Coronary artery (tissue), 2 donors: ENCODE results near the gene ABI3BP.

Experiments used
- DNase-seq: peaks from one replicate; pipeline ENCODE4 v3.0.0-alpha.2; 2017; ENCODE audit warnings: low spot score
- H3K27ac ChIP-seq, 2 donors: fragments of 200-600 bp; sonication (generic); one replicate each; pipeline ENCODE4 v1.5.1; 2016 to 2019
- H3K4me3 ChIP-seq: fragments of 200-600 bp; sonication (generic); 2 replicates; pipeline ENCODE4 v1.5.1; 2016; ENCODE audit warnings: mild to moderate bottlenecking, moderate library complexity
- TF ChIP-seq, protein P1 (sequence below): fragments of 200-600 bp; sonication (generic); IDR thresholded peaks from one replicate; pipeline ENCODE4 v1.5.1; 2019; ENCODE audit warnings: antibody characterized with exemption

The ABI3BP gene

GRCh38 chr3:100893108-100893507, 100.1 kb downstream of the ABI3BP start:
- Histone ChIP-seq H3K4me3 (no peak overlapping the region), H3K27ac (no peak overlapping the region)
- DNase-seq, result no peak
- TF ChIP-seq, protein P1, sequence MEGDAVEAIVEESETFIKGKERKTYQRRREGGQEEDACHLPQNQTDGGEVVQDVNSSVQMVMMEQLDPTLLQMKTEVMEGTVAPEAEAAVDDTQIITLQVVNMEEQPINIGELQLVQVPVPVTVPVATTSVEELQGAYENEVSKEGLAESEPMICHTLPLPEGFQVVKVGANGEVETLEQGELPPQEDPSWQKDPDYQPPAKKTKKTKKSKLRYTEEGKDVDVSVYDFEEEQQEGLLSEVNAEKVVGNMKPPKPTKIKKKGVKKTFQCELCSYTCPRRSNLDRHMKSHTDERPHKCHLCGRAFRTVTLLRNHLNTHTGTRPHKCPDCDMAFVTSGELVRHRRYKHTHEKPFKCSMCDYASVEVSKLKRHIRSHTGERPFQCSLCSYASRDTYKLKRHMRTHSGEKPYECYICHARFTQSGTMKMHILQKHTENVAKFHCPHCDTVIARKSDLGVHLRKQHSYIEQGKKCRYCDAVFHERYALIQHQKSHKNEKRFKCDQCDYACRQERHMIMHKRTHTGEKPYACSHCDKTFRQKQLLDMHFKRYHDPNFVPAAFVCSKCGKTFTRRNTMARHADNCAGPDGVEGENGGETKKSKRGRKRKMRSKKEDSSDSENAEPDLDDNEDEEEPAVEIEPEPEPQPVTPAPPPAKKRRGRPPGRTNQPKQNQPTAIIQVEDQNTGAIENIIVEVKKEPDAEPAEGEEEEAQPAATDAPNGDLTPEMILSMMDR, result no peak

DNA sequence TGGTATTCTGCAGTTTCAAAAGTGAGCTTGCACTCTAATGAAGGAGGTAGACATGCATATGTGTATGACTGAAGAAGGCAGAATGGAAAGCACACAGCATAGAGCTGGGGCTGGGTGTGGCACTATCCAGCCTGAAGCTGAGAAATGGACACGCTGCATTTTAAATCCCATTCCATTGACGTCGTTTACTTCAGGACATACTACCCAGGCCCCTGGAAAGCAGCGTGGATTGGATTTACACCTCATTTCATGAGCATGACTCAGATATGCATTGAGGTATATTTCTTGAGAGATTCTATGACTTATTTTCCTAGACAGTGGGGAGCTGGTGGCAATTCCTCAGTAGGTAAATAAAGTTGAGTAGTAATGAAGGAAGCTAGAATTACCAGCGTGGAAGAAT, 101.4 kb downstream of the ABI3BP start:
- DNase-seq, result no peak
- H3K27ac ChIP-seq, result no peak overlapping the region
- no peak overlapping the region for H3K4me3 ChIP-seq
- TF ChIP-seq, protein P1, result no peak

DNA sequence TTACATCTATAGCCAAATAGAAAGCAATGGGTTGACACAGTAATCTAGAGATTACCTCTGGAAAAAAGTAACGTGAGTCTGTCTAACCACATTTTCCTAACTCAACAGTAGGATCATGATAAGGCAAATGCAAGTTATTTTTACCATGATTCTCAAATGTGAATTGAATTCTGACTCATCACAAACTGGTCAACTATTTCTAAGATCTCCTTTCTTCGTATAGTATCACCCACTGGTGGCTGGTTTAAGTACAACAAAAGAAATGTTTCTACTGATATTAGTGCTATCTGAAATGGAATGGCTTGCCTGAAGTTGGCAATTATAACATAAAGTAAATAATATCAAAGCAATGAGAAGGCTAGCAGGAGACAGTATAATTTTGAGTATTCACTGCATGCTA, 102.2 kb downstream of the ABI3BP start:
- TF ChIP-seq, protein P1, result no peak
- no peak for DNase-seq
- Histone ChIP-seq H3K27ac (no peak overlapping the region), H3K4me3 (no peak overlapping the region)

DNA sequence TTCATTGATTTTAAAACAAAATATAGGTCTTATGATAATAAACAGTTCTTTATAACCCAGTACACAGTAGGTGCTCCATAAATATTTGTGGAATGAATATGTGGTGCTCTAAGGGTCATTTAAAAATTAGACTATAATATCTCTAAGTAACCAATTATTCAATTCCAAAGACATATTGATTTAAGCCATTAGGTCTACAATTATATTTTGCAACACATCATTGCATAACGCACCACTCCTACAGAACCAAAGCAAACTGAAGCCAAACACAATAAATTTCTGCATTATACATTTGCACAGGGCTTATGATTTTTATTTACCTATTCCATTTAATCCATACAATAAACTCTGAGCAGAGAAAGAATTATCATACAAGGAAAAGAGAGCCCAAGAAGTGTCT, 104.3 kb downstream of the ABI3BP start:
- Histone ChIP-seq H3K27ac (no peak overlapping the region), H3K4me3 (no peak overlapping the region)
- TF ChIP-seq, protein P1, result no peak
- DNase-seq, result no peak

GRCh38 chr3:100882571-100882984, 110.6 kb downstream of the ABI3BP start:
- no peak for DNase-seq
- TF ChIP-seq, protein P1, result no peak
- Histone ChIP-seq H3K27ac (no peak overlapping the region), H3K4me3 (no peak overlapping the region)

- TF ChIP-seq, protein P1, result no peak
- DNase-seq, result no peak
- no peak overlapping the region for H3K4me3 ChIP-seq
- peak overlapping the region in 1 of 2 donors; percentile 50 for H3K27ac ChIP-seq
Measured at GRCh38 chr3:100880845-100881244, 112.4 kb downstream of the ABI3BP start.

GRCh38 chr3:100880072-100880471, 113.1 kb downstream of the ABI3BP start:
- no peak overlapping the region for H3K4me3 ChIP-seq
- no peak for DNase-seq
- TF ChIP-seq, protein P1, result no peak
- peak overlapping the region in 1 of 2 donors; percentile 43 for H3K27ac ChIP-seq
